Osteocyte (in vitro differentiated cells): Measurements from ENCODE around the gene USP15. TPM values are rescaled to one million over a fixed set of nuclear protein-coding genes. Genes with fewer than 3 reads are reported as not detected.

Source experiments
- DNase-seq: peaks from one replicate; pipeline ENCODE4 v3.0.0; 2021; ENCODE audit warnings: mixed read lengths; ENCODE audit not compliant: unreplicated experiment; ENCODE audit errors: extremely low spot score
- H3K27ac Mint-ChIP-seq: one replicate; pipeline ENCODE4 v1.8.0; 2021; ENCODE audit warnings: mild to moderate bottlenecking, mixed read lengths; ENCODE audit not compliant: unreplicated experiment
- H3K27me3 Mint-ChIP-seq: one replicate; pipeline ENCODE4 v1.8.0; 2021; ENCODE audit warnings: mixed read lengths; ENCODE audit not compliant: unreplicated experiment
- H3K36me3 Mint-ChIP-seq: one replicate; pipeline ENCODE4 v1.8.0; 2021; ENCODE audit warnings: mixed read lengths; ENCODE audit not compliant: unreplicated experiment
- H3K4me1 Mint-ChIP-seq: one replicate; pipeline ENCODE4 v1.8.0; 2021; ENCODE audit warnings: mixed read lengths; ENCODE audit not compliant: unreplicated experiment
- H3K4me3 Mint-ChIP-seq: one replicate; pipeline ENCODE4 v1.8.0; 2021; ENCODE audit warnings: mild to moderate bottlenecking, moderate library complexity, mixed read lengths; ENCODE audit not compliant: unreplicated experiment
- H3K9me3 Mint-ChIP-seq: one replicate; pipeline ENCODE4 v1.8.0; 2021; ENCODE audit warnings: mixed read lengths; ENCODE audit not compliant: unreplicated experiment
- total RNA-seq: library from RNA; stranded (reverse); gene quantifications from 2 replicates; pipeline ENCODE4 v1.2.1, GENCODE V29; 2021
- TF ChIP-seq, protein P1 (sequence below): fragments of 200-600 bp; sonication (generic); IDR thresholded peaks from 2 replicates; pipeline ENCODE4 v1.5.0; 2021; ENCODE audit warnings: antibody characterized with exemption, mild to moderate bottlenecking, moderate library complexity

USP15 gene
- total RNA-seq, 1 donor from 2014 or later, result 45.0 TPM

DNA sequence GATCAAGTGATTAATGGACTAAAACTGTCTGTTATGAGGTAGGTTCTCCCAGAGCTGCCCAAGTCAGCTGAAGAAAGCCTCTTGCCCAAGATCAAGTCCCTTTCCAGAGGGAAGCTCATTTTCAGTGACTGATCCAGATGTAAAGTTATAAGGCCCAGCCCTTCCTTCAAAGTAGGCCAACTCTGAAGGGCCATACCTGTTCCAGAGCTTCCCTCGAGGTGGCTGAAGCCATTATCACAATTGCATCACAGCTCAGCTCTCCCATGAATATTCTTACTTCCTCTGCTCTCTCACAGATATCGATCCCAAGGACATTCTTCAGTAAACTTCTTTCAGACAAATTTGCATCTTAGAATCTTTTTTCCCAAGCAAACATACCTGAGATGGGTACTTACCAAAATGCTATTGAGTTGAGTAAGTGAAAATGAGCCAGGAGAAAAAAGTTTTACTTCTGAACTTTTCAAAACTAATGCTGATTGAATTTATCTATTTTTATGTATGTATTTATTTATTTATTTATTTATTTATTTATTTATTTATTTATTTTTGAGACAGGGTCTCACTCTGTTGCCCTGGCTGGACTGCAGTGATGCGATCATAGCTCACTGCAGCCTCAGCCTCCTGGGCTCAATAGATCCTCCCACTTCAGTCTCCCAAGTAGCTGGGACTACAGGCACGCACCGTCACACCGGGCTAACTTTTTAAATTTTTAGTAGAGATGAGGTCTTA, 42.6 kb upstream of the USP15 start:
- H3K4me1 Mint-ChIP-seq, result no peaks in the 10 kb centered on the region
- H3K27ac Mint-ChIP-seq, result no peak overlapping the region

GRCh38 chr12:62221107-62221506, 39.1 kb upstream of the USP15 start:
- H3K9me3 Mint-ChIP-seq, result no peaks in the 10 kb centered on the region
- TF ChIP-seq, protein P1, sequence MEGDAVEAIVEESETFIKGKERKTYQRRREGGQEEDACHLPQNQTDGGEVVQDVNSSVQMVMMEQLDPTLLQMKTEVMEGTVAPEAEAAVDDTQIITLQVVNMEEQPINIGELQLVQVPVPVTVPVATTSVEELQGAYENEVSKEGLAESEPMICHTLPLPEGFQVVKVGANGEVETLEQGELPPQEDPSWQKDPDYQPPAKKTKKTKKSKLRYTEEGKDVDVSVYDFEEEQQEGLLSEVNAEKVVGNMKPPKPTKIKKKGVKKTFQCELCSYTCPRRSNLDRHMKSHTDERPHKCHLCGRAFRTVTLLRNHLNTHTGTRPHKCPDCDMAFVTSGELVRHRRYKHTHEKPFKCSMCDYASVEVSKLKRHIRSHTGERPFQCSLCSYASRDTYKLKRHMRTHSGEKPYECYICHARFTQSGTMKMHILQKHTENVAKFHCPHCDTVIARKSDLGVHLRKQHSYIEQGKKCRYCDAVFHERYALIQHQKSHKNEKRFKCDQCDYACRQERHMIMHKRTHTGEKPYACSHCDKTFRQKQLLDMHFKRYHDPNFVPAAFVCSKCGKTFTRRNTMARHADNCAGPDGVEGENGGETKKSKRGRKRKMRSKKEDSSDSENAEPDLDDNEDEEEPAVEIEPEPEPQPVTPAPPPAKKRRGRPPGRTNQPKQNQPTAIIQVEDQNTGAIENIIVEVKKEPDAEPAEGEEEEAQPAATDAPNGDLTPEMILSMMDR, result no peak
- H3K36me3 Mint-ChIP-seq, result no peaks in the 10 kb centered on the region
- H3K4me1 Mint-ChIP-seq, result no peaks in the 10 kb centered on the region
- H3K27me3 Mint-ChIP-seq, result peaks cover 44% of the 10 kb centered on the region
- H3K4me3 Mint-ChIP-seq, result no peak overlapping the region
- no peak for DNase-seq
- H3K27ac Mint-ChIP-seq, result no peak overlapping the region

More for the DNA sequence above, 42.6 kb upstream of the USP15 start:
- Mint-ChIP-seq H3K4me3 (no peak overlapping the region), H3K9me3 (no peaks in the 10 kb centered on the region), H3K27me3 (peaks cover 51% of the 10 kb centered on the region), H3K36me3 (no peaks in the 10 kb centered on the region)
- no peak for DNase-seq
- TF ChIP-seq, protein P1, result no peak

DNA sequence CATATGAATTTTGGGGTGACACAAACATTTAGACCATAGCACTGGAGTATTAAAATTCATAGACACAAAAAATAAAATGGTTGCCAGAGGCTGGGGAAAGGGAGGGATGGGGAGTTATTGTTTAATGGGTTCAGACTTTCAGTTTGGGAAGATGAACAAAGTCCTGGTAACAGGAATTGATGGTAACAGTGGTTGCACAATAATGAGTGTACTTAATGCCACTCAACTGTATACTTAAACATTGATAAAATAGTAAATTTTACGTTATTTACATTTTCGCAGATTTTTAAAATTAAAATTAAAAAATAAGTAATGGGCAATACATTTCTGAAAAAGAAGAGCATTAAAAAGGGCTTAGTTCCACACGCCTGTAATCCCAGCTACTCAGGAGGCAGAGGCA, 35.6 kb upstream of the USP15 start:
- peaks cover 48% of the 10 kb centered on the region for H3K27me3 Mint-ChIP-seq
- H3K4me3 Mint-ChIP-seq, result no peak overlapping the region
- TF ChIP-seq, protein P1, result no peak
- no peaks in the 10 kb centered on the region for H3K9me3 Mint-ChIP-seq
- no peaks in the 10 kb centered on the region for H3K36me3 Mint-ChIP-seq
- no peak for DNase-seq
- H3K27ac Mint-ChIP-seq, result no peak overlapping the region
- H3K4me1 Mint-ChIP-seq, result no peaks in the 10 kb centered on the region

DNA sequence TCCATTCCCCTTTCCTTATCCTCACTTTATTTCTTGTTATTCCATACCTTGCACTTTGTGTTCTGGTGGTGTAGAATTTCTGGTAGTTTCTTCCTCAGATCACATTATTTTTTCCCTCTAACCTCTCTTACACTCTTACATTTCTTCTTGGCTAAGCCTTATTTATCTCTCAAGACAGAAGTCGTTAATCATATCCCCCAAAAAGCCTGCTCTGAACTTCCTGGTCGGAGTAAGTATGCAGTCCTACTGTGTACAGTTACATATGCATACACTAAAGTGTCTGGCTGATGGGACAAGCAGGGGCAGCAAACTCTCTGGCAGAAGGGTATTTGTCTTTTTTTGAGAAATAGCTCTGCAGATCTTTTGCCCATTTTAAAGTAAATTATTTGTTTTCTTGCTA, 33.1 kb upstream of the USP15 start:
- DNase-seq, result no peak
- H3K4me1 Mint-ChIP-seq, result no peaks in the 10 kb centered on the region
- no peaks in the 10 kb centered on the region for H3K36me3 Mint-ChIP-seq
- H3K27me3 Mint-ChIP-seq, result peaks cover 43% of the 10 kb centered on the region
- no peak overlapping the region for H3K4me3 Mint-ChIP-seq
- TF ChIP-seq, protein P1, result no peak
- H3K9me3 Mint-ChIP-seq, result no peaks in the 10 kb centered on the region
- H3K27ac Mint-ChIP-seq, result no peak overlapping the region

- TF ChIP-seq, protein P1, result no peak
- no peak for DNase-seq
- H3K27ac Mint-ChIP-seq, result no peak overlapping the region
- H3K9me3 Mint-ChIP-seq, result no peaks in the 10 kb centered on the region
- H3K4me3 Mint-ChIP-seq, result no peak overlapping the region
- no peaks in the 10 kb centered on the region for H3K36me3 Mint-ChIP-seq
- no peaks in the 10 kb centered on the region for H3K4me1 Mint-ChIP-seq
- H3K27me3 Mint-ChIP-seq, result peaks cover 37% of the 10 kb centered on the region
Measured at GRCh38 chr12:62230652-62231051, 29.6 kb upstream of the USP15 start.
